Measurements from ENCODE around the gene GNB1. TPM values are rescaled to one million over a fixed set of nuclear protein-coding genes. Genes with fewer than 3 reads are reported as not detected.

Gene GNB1
- total and polyA plus RNA-seq, 7 experiments from 2014 or later, result 48.1 to 358 (median 232) TPM

DNA sequence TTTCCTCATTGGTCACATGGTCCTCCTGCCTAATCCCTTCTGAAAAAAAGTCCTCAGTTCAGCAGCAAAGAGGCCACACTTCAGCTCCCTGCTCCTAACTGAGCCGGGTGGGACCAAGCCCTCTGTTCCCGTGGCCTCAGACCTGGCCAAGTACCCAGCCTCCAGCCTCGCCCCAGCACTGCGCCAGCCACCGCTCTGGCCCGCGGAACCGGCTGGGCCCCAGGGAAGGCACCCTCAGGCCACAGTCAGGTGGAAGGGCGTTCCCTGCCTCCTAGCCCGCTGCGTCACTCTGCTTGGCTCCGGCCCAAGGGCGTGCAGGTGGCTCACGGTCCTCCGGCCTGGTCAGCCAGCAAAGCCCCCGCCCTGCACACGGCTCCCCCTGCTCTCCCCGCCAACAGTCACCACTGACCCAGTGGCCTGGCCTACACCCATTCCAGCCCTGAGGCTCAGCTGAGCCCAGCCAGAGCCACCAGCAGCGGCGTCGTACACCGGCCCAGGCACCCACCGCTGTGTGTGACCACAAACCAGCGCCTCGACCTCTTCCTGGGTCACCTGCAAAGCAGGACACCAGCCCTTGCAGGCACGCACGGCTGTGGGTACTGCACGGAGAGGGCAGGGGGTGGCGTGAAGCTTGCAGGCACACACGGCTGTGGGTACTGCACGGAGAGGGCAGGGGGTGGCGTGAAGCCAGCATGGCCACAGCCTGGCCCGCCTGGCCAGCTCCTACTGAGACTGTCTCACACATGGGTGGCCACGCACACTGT lies 132.0 kb downstream of the GNB1 start:
- H3K9me3 Mint-ChIP-seq, result peaks cover 0 to 1% (median 0%) of the 10 kb centered on the region in 11 donors
- DNase-seq (no peak), ATAC-seq (peak; percentile 41)
- peaks cover 0 to 23% (median 0%) of the 10 kb centered on the region in 5 donors for H3K36me3 Mint-ChIP-seq
- Histone ChIP-seq H3K4me3 (ENCODE audit: low read length) (no peak overlapping the region), H3K4me1 (ENCODE audit: control insufficient read depth in 2 of 2, insufficient read depth in 2 of 2, low read length in 2 of 2) (no peaks in the 10 kb centered on the region), H3K27me3 (ENCODE audit: control insufficient read depth in 2 of 2, insufficient read depth in 2 of 2, low read length in 2 of 2) (no peaks in the 10 kb centered on the region), H3K27ac (ENCODE audit: low read depth, low read length) (no peak overlapping the region), H3K9me3 (ENCODE audit: control insufficient read depth in 2 of 3, low read length in 3 of 3) (no peaks in the 10 kb centered on the region), H3K36me3 (ENCODE audit: control insufficient read depth in 2 of 3, insufficient read depth in 3 of 3, low read length in 3 of 3) (peaks cover 0 to 83% (median 14%) of the 10 kb centered on the region in 3 experiments)
- no peak overlapping the region for H3K27ac Mint-ChIP-seq
- intact Hi-C loops (cut with micrococcal nuclease), result no loop called here
- ChIA-PET POLR2A (interaction anchor here (0.6 kb wide), 1 partner anchor 11 kb away, joined by 3 read pairs; no protein-coding TSS in a partner anchor), CTCF (no interaction called here)
- H3K27me3 Mint-ChIP-seq, result no peaks in the 10 kb centered on the region
- peaks cover 0 to 4% (median 0%) of the 10 kb centered on the region in 7 donors for H3K4me1 Mint-ChIP-seq
- no peak overlapping the region for H3K4me3 Mint-ChIP-seq

DNA sequence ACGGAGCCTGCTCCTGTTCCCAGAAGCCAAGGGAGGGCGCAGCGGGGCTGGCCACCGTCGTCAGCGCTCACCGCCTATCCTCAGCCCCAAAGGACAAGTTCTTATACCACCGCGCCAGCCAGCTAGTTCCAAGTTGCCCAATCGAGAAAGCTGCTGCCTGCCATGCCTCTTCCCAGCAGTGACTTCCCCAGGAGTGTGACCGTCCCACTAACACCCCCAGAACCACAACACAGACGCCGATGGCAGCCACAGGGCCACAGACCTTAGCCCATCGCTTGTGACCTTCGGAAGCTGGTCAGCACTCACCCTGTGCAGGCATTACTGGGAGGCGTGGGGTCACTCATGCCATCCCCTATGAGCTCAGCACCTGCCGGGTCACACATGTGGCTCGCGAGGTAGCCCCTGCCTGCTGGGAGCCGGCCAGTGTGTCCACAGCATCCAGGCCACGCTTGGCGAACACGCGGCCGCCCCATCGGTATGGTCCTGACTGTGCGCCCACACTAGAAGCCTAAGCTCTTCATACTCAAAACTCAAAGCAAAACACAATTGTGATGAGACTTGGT lies 132.7 kb downstream of the GNB1 start:
- intact Hi-C loops (cut with micrococcal nuclease), result no loop called here
- Mint-ChIP-seq H3K4me3 (no peak overlapping the region), H3K27me3 (no peaks in the 10 kb centered on the region), H3K9me3 (peaks cover 0 to 1% (median 0%) of the 10 kb centered on the region in 11 donors), H3K27ac (no peak overlapping the region), H3K4me1 (peaks cover 0 to 4% (median 0%) of the 10 kb centered on the region in 7 donors), H3K36me3 (peaks cover 0 to 24% (median 0%) of the 10 kb centered on the region in 5 donors)
- Histone ChIP-seq H3K27me3 (ENCODE audit: control insufficient read depth in 2 of 2, insufficient read depth in 2 of 2, low read length in 2 of 2) (no peaks in the 10 kb centered on the region), H3K27ac (ENCODE audit: low read depth, low read length) (no peak overlapping the region), H3K9me3 (ENCODE audit: control insufficient read depth in 2 of 3, low read length in 3 of 3) (no peaks in the 10 kb centered on the region), H3K36me3 (ENCODE audit: control insufficient read depth in 2 of 3, insufficient read depth in 3 of 3, low read length in 3 of 3) (peaks cover 0 to 84% (median 14%) of the 10 kb centered on the region in 3 experiments), H3K4me1 (ENCODE audit: control insufficient read depth in 2 of 2, insufficient read depth in 2 of 2, low read length in 2 of 2) (no peaks in the 10 kb centered on the region), H3K4me3 (ENCODE audit: low read length) (no peak overlapping the region)
- CTCF ChIA-PET, result no interaction called here
- POLR2A ChIA-PET, result no interaction called here
- DNase-seq, result no peak
- no peak for ATAC-seq

DNA sequence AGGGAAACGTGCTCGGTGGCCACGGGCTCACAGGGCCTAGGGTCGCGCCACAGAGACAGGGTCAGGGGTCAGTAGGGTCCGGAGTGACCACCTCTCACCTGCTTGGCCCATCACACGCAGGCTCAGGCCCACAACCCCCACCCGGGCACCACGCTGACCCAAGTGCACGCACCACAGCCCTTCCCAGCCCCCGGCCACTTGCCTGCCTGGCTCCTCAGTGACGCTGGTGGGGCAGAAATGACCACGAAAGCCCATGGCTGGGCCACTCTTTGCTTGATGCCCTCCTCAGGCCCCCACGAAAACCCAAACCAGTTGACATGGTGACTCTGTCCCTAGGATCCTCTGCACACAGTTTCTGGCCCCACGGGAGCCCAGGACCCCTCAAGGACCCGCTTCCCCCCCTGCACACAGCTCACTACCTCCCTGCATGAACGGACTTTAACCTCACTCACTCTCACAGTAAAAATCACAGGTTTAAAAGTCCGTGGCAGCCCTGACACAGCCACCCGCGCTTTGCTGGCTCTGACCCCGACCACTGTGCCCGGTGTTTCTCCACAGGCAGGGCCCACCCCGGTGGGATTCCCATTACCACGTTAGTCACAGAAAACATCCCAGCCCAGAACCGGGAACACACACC lies 133.3 kb downstream of the GNB1 start:
- ChIA-PET CTCF (no interaction called here), POLR2A (no interaction called here)
- peaks cover 0 to 1% (median 0%) of the 10 kb centered on the region in 11 donors for H3K9me3 Mint-ChIP-seq
- no peak overlapping the region for H3K27ac Mint-ChIP-seq
- no peak overlapping the region for H3K4me3 Mint-ChIP-seq
- Histone ChIP-seq H3K27me3 (ENCODE audit: control insufficient read depth in 2 of 2, insufficient read depth in 2 of 2, low read length in 2 of 2) (no peaks in the 10 kb centered on the region), H3K4me1 (ENCODE audit: control insufficient read depth in 2 of 2, insufficient read depth in 2 of 2, low read length in 2 of 2) (no peaks in the 10 kb centered on the region), H3K36me3 (ENCODE audit: control insufficient read depth in 2 of 3, insufficient read depth in 3 of 3, low read length in 3 of 3) (peaks cover 0 to 90% (median 14%) of the 10 kb centered on the region in 3 experiments), H3K4me3 (ENCODE audit: low read length) (no peak overlapping the region), H3K9me3 (ENCODE audit: control insufficient read depth in 2 of 3, low read length in 3 of 3) (no peaks in the 10 kb centered on the region), H3K27ac (ENCODE audit: low read depth, low read length) (no peak overlapping the region)
- DNase-seq, result no peak
- peaks cover 0 to 4% (median 0%) of the 10 kb centered on the region in 7 donors for H3K4me1 Mint-ChIP-seq
- H3K36me3 Mint-ChIP-seq, result peaks cover 0 to 24% (median 0%) of the 10 kb centered on the region in 5 donors
- H3K27me3 Mint-ChIP-seq, result no peaks in the 10 kb centered on the region
- intact Hi-C loops (cut with micrococcal nuclease), result no loop called here
- ATAC-seq, result no peak

DNA sequence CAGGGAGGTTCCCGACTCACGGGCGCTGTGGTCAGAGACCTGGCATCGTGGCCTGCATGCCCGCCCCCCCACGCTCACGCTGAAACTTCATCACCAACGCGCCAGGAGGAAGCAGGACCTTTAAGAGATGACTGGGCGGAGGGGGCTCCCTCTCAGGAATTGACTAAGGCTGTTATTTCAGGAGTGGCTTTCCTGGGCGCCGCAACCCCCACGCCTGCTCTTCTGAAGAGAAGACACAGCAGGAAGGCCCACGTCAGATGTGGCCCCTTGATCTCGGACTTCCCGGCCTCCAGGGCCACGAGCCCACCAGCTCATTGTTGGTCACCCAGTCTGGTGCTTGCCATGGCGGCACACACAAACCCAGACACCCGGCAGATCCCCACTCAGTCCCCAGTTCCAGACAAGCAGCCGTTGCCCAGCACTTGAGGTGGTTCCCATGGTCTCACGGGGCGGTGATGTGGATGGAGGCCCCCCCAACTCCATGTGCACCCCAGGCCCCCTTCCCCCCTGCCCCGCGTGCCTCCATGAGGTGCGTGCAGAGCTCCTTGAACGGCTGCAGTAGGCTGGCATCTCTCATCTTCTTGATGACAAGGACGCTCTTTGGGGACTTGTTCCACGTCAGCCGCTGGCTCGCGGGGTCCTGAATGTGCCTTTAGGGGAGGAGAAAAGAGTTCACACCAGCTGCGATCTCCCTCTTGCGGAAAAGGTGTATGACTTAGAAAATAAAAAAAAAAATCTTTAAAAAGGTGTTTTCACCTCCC lies 134.0 kb downstream of the GNB1 start:
- Histone ChIP-seq H3K4me3 (ENCODE audit: low read length) (no peak overlapping the region), H3K27me3 (ENCODE audit: control insufficient read depth in 2 of 2, insufficient read depth in 2 of 2, low read length in 2 of 2) (no peaks in the 10 kb centered on the region), H3K36me3 (ENCODE audit: control insufficient read depth in 2 of 3, insufficient read depth in 3 of 3, low read length in 3 of 3) (peaks cover 0 to 83% (median 14%) of the 10 kb centered on the region in 3 experiments), H3K9me3 (ENCODE audit: control insufficient read depth in 2 of 3, low read length in 3 of 3) (no peaks in the 10 kb centered on the region), H3K4me1 (ENCODE audit: control insufficient read depth in 2 of 2, insufficient read depth in 2 of 2, low read length in 2 of 2) (no peaks in the 10 kb centered on the region), H3K27ac (ENCODE audit: low read depth, low read length) (no peak overlapping the region)
- no peak overlapping the region for H3K27ac Mint-ChIP-seq
- no peak for DNase-seq
- peaks cover 0 to 4% (median 0%) of the 10 kb centered on the region in 7 donors for H3K4me1 Mint-ChIP-seq
- CTCF ChIA-PET, result no interaction called here
- peaks cover 0 to 1% (median 0%) of the 10 kb centered on the region in 11 donors for H3K9me3 Mint-ChIP-seq
- POLR2A ChIA-PET, result no interaction called here
- no peak overlapping the region for H3K4me3 Mint-ChIP-seq
- H3K36me3 Mint-ChIP-seq, result peaks cover 0 to 20% (median 0%) of the 10 kb centered on the region in 5 donors
- no peaks in the 10 kb centered on the region for H3K27me3 Mint-ChIP-seq
- intact Hi-C loops (cut with micrococcal nuclease), result no loop called here
- ATAC-seq, result no peak

DNA sequence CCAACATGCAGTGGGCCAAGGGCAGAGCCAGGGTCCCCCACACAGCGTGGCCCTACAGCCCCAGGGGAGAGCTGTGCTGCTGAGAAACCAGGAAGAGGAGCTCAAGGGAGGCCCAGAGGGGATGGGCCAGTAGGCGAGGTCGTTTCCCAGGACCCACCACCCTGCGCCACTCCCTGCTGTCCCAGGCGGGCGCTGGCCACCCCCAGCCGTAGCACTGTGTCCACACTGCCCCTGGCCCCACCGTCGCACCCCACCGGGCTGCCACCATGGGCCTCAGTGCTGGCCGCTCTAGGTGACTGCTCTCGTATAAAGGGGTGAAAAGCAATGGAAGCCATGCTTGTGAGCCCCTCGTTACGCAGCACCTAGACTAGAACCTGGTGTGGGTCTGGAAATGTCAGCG lies 135.0 kb downstream of the GNB1 start:
- H3K27me3 Mint-ChIP-seq, result no peaks in the 10 kb centered on the region
- no peak for DNase-seq
- H3K27ac Mint-ChIP-seq, result no peak overlapping the region
- peaks cover 0 to 11% (median 0%) of the 10 kb centered on the region in 5 donors for H3K36me3 Mint-ChIP-seq
- Histone ChIP-seq H3K4me1 (ENCODE audit: control insufficient read depth in 2 of 2, insufficient read depth in 2 of 2, low read length in 2 of 2) (no peaks in the 10 kb centered on the region), H3K4me3 (ENCODE audit: low read length) (no peak overlapping the region), H3K27ac (ENCODE audit: low read depth, low read length) (no peak overlapping the region), H3K36me3 (ENCODE audit: control insufficient read depth in 2 of 3, insufficient read depth in 3 of 3, low read length in 3 of 3) (peaks cover 0 to 73% (median 13%) of the 10 kb centered on the region in 3 experiments), H3K9me3 (ENCODE audit: control insufficient read depth in 2 of 3, low read length in 3 of 3) (no peaks in the 10 kb centered on the region), H3K27me3 (ENCODE audit: control insufficient read depth in 2 of 2, insufficient read depth in 2 of 2, low read length in 2 of 2) (no peaks in the 10 kb centered on the region)
- H3K4me3 Mint-ChIP-seq, result no peak overlapping the region
- H3K4me1 Mint-ChIP-seq, result peaks cover 0 to 4% (median 0%) of the 10 kb centered on the region in 7 donors
- intact Hi-C loops (cut with micrococcal nuclease), result no loop called here
- H3K9me3 Mint-ChIP-seq, result peaks cover 0 to under 1% (median 0%) of the 10 kb centered on the region in 11 donors
- ChIA-PET CTCF (no interaction called here), POLR2A (no interaction called here)
- ATAC-seq, result no peak

DNA sequence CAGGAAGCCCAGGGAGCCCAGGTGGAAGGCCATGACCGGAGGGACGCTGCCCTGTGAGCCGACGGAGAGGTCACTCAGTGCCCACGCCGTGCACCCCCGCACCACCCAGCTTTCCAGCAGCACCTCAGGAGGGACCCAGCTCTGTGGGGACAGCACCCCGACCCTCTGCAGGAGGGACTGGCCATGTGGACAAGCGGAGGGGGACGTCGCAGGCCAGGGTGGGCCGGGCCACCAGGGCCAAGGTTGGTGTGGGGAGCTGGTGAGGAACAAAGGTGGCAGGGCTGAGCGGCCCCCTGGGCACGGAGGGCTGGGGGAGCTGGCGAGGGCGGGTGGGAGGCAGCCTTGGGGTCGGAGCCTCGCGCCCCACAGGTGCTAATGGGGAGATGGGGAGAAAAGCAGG lies 135.5 kb downstream of the GNB1 start:
- Histone ChIP-seq H3K36me3 (ENCODE audit: control insufficient read depth in 2 of 3, insufficient read depth in 3 of 3, low read length in 3 of 3) (peaks cover 0 to 69% (median 9%) of the 10 kb centered on the region in 3 experiments), H3K27me3 (ENCODE audit: control insufficient read depth in 2 of 2, insufficient read depth in 2 of 2, low read length in 2 of 2) (no peaks in the 10 kb centered on the region), H3K9me3 (ENCODE audit: control insufficient read depth in 2 of 3, low read length in 3 of 3) (no peaks in the 10 kb centered on the region), H3K27ac (ENCODE audit: low read depth, low read length) (no peak overlapping the region), H3K4me1 (ENCODE audit: control insufficient read depth in 2 of 2, insufficient read depth in 2 of 2, low read length in 2 of 2) (no peaks in the 10 kb centered on the region), H3K4me3 (ENCODE audit: low read length) (no peak overlapping the region)
- Mint-ChIP-seq H3K27ac (no peak overlapping the region), H3K27me3 (no peaks in the 10 kb centered on the region), H3K36me3 (peaks cover 0 to 11% (median 0%) of the 10 kb centered on the region in 5 donors), H3K4me1 (peaks cover 0 to 4% (median 0%) of the 10 kb centered on the region in 7 donors), H3K4me3 (no peak overlapping the region), H3K9me3 (no peaks in the 10 kb centered on the region)
- ChIA-PET POLR2A (no interaction called here), CTCF (no interaction called here)
- ATAC-seq (no peak), DNase-seq (no peak)
- intact Hi-C loops (cut with micrococcal nuclease), result no loop called here

All from naive thymus-derived CD4-positive, alpha-beta T cell (primary cell).